HG03457 (cell line): ENCODE measurements around the gene LGR4.

Experiments used
- ATAC-seq: cut with Tn5 transposase; IDR thresholded peaks from one replicate; pipeline ENCODE4 v1.9.1; 2021; ENCODE audit warnings: moderate number of reproducible peaks; ENCODE audit not compliant: unreplicated experiment

LGR4 gene

GRCh38 chr11:27403195-27403594, 69.4 kb downstream of the LGR4 start:
- ATAC-seq: no peak

- ATAC-seq: no peak
These were observed 70.1 kb downstream of the LGR4 start for GRCh38 chr11:27402450-27402849.

GRCh38 chr11:27401833-27402316, 70.7 kb downstream of the LGR4 start:
- no peak for ATAC-seq

GRCh38 chr11:27401280-27401832, 71.2 kb downstream of the LGR4 start:
- ATAC-seq: no peak

GRCh38 chr11:27398400-27398770, 74.2 kb downstream of the LGR4 start:
- no peak for ATAC-seq

- ATAC-seq: no peak
These were observed 74.8 kb downstream of the LGR4 start for GRCh38 chr11:27397624-27398399.

GRCh38 chr11:27396259-27396839, 76.2 kb downstream of the LGR4 start:
- ATAC-seq: no peak

GRCh38 chr11:27395556-27396258, 76.9 kb downstream of the LGR4 start:
- ATAC-seq: no peak

GRCh38 chr11:27394781-27395228, 77.8 kb downstream of the LGR4 start:
- ATAC-seq: no peak

- no peak for ATAC-seq
These were observed 80.1 kb downstream of the LGR4 start for GRCh38 chr11:27392278-27393114.

GRCh38 chr11:27391331-27392015, 81.1 kb downstream of the LGR4 start:
- no peak for ATAC-seq

- ATAC-seq: no peak
These were observed 82.0 kb downstream of the LGR4 start for GRCh38 chr11:27390318-27391295.

GRCh38 chr11:27388869-27389268, 83.7 kb downstream of the LGR4 start:
- no peak for ATAC-seq

GRCh38 chr11:27388001-27388400, 84.6 kb downstream of the LGR4 start:
- ATAC-seq: no peak

- ATAC-seq: no peak
These were observed 85.2 kb downstream of the LGR4 start for GRCh38 chr11:27387362-27387761.

- no peak for ATAC-seq
These were observed 86.3 kb downstream of the LGR4 start for GRCh38 chr11:27386181-27386845.

- no peak for ATAC-seq
These were observed 87.3 kb downstream of the LGR4 start for GRCh38 chr11:27385245-27385644.

- ATAC-seq: no peak
These were observed 88.4 kb downstream of the LGR4 start for GRCh38 chr11:27384227-27384626.
